Brain pericyte (primary cell): ENCODE data around the gene SLC25A45.

Source experiments
- DNase-seq: peaks from one replicate; pipeline ENCODE4 v3.0.0-alpha.2; 2012; ENCODE audit warnings: low read depth, low spot score

SLC25A45 gene

DNA sequence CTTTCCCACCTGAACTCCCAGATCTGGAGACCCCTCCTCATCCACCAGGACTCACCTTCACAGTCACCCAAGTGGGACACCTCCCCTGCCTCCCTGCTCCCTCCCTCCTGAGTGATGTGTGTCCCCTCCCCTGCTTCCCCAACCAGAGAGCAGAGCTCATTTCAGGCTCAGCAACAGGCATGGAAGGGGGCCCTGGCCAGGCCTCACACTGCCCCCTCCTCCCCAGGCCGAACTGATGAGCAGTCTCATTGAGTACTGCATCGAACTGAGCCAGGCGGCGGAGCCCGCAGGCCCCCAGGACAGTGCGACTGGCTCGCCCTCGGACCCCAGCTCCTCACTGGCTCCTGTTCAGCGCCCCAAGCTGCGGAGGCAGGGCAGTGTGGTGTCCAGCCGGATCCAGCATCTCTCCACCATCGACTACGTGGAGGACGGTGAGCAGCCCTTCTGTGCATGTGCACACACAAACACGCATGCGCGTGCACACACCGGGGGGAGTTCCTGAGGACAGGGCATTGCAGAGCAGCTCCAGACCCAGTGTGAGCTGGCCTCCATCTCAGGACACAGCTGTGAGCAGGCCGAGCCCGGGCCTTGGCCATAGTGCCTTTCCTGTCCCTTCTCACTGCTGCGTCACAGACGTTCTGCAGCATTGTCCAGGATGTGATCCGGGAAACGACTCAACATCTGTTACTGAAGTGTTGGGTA, 22.3 kb upstream of the SLC25A45 start:
- DNase-seq: no peak

GRCh38 chr11:65404210-65404609, 21.8 kb upstream of the SLC25A45 start:
- DNase-seq: no peak

DNA sequence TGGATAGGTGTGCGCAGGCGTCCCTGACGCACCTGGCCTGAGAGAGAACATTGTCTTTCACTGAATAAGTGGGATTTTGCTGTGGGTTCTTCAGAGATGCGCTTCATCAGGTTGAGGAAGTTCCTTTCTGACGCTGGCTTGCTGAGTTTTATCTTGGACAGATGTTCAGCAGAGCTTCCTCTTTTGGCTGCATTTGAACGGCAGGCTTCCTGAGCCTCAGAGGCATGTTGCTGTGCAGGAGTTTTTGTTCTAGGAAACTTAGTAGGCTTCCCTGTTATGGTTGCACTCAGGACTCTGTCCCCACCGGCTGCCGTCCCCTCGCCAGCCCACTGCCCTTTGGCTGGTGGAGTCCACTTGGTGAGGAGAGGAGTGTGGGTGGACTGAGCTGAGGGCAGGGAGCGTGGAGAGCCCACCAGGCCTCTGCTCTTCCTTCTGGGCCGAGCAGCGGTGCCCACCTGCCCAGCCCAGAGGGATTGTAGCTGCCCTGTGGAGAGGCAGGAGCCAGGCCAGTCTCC, 21.2 kb upstream of the SLC25A45 start:
- DNase-seq: no peak

- DNase-seq: no peak
Observed at GRCh38 chr11:65402790-65403189, 20.3 kb upstream of the SLC25A45 start.

DNA sequence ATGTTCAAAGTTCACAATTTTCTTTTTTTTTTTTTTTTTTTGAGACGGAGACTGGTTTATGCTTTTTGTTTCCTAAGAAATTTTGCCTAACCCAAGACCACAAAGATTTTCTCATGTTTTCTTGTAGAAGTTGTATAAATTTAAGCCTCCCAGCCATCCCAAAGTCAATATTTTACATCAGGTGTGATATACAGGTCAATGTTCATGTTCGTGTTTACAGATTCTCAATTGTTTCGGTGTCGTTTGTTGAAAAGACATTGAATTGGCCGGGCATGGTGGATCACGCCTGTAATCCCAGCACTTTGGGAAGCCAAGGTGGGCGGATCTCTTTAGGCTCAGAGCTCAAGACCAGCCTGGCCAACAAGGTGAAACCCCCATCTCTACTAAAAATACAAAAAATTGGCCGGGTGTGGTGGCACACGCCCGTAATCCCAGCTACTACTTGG, 19.4 kb upstream of the SLC25A45 start:
- DNase-seq: no peak

GRCh38 chr11:65401073-65401802, 18.8 kb upstream of the SLC25A45 start:
- no peak for DNase-seq

- no peak for DNase-seq
Observed at GRCh38 chr11:65400307-65401072, 18.0 kb upstream of the SLC25A45 start.

DNA sequence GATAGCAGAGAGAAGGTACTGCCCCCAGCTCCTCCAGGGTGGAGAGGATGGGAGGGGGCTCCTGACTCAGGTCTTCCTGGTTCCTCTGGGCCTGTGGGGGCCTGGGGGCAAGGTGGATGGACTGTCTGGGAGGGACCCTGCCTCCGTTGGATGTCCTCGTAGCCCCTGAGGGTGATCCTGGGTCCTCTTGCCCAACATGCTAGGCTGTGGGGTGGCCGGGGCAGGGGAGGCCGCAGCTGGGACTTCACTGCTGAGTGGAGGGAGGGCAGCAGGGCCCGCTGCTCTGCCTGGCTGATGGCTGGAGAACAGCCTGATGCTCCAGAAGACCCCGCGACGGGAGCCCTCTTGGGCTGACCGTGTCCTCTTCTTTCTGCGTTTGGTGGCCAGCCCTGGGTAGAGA, 17.4 kb upstream of the SLC25A45 start:
- DNase-seq: no peak

- DNase-seq: no peak
Observed at GRCh38 chr11:65399249-65399648, 16.8 kb upstream of the SLC25A45 start.

DNA sequence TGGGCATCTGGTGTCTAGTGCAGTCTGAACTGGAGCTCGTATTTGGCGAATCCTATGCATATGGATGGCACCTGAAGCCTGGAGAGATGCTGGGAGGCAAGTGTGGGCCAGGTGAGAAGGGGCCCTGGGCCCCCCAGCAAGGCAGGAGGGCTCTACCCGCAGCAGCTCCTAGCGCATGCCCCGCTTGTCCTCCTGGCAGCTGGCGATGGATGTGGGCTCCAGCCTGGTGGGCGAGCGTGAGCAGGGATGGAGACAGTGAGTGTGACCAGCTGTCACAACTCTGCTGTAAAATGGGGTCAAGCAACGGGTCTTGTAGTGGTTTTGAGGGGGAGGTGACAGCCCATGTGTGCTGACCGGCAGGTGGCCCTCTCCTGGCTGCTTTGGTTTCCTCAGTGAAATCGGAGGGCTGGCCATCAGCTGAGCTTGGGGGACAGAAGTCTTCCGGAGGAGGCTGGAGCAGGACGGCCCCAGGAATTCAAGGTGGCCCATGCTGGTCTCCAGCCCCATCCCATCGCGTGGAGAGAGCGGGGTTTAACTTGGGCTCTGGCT, 16.0 kb upstream of the SLC25A45 start:
- no peak for DNase-seq

GRCh38 chr11:65396769-65397745, 14.6 kb upstream of the SLC25A45 start:
- no peak for DNase-seq

DNA sequence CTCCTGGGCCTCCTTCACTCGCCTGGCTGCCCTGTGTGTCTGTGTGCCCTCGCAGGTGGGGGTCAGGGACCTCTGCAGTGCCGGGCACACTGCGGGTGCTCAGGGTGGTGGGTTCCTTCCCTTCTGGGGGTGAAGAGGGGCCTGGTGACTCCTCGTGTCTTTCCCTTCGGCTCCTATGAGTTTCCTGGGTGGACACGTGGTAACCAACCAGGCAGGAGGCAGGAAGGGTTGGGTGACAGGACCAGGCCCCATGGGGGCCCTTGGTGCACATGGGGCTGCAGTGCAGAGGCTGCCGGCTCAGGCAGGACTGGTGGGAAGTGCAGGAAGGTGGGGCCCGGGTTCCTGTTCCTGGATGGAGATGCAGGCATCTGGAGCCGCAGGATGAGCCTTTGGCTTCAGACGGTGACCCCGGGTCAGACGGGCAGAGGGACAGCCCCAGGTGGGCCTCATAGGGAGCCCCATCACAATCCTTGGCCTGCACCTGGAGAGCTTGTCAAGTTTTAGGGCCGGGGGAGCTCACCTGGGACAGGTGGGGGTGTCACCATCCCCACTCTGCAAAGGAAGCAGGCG, 13.6 kb upstream of the SLC25A45 start:
- DNase-seq: no peak

DNA sequence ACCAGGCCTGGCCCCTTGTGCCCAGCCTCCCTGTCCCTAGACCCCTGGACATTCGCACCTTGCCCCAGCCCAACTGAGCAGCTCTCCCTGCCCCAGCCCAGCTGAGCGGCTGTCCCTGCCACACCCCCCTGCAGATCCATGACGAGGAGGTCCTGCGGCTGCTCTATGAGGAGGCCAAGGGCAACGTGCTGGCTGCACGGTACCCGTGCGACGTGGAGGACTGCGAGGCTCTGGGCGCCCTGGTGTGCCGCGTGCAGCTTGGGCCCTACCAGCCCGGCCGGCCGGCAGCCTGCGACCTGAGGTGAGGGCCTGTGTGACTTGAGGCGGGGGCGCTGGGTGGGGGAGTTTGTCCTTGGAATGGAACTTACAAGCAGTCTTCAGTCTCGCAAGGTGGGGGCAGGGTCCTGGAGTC, 11.7 kb upstream of the SLC25A45 start:
- DNase-seq: no peak

- DNase-seq: no peak
Observed at GRCh38 chr11:65393513-65394079, 11.2 kb upstream of the SLC25A45 start.

DNA sequence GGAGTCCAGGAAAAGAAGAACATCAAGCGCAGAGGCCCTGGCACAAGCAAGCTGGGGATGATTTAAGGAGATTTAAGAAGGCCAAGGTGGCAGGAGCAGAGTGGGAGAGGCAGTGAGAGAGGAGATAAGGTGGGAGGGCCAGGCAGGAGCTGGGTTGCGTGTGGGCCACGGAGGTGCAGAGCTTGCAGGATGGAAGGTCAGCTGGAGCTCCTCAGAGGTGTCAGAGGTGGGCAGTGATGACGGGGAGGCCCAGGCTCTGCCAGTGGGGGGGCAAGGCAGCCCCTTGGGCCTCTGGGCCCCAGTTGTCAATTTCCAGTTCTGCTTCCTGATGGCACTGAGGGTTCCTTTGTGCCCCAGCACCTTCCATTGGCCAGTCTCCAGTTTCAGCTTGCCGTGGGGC, 10.5 kb upstream of the SLC25A45 start:
- DNase-seq: no peak

DNA sequence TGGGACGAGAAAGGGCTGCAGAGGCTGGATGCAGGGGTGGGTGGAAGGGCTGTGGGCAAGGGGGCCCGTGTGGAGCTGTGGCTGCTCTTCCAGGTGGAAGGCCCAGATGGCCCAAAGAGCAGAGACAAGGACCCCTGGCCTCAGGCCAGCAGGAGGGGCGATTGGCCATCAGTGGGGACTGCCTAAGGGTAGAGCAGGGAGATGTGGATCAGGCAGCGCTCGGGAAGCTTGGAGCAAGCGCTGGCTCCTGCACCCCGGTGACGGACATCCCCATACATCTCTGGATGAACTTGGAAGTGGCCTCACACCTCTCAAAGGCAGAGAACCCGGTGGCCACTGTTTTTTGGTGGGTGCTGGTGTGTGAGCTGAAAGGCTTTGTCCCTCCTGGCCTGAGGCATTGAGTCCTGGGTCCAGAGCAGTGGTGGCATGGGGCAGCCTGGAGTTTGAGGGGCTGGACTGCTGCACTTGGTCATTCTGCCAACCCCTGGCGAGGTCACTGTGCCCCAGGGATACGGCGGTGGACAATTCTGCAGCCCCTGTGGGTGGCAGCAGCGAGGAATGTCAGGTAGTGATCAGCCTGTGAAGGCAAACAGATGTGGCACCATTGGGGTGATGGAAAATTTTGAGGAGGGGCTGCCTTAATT, 9.9 kb upstream of the SLC25A45 start:
- DNase-seq: no peak

DNA sequence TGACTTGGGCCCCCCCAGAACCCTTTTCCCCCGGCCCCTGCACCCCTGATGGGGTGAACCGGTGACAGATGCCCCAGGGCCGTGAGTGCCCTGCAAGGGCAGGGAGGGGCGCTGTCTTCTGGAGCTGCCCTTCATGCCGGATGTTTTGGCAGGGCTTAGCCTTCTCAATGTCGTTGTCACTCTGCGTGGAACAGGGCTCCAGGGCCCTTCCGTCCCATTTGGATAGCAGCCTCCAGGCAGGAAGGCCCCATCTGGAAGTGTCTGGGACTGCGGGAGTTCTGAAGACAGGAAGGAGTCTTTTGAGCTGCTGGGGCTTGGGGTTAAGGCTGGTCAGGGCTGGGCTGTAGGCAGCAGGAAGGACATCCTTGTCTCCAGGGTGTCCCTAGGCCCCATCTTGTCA, 8.6 kb upstream of the SLC25A45 start:
- DNase-seq: no peak

- DNase-seq: no peak
Observed at GRCh38 chr11:65390099-65390941, 7.9 kb upstream of the SLC25A45 start.
